ENCODE measurements around the gene ACSL5.
"Not testable (repeated sequence)": the region's sequence is repeated elsewhere in the genome, so short reads cannot be mapped to it uniquely, and the experiment has no call there.

The ACSL5 gene

GRCh38 chr10:112366992-112367391, 6.9 kb upstream of the ACSL5 start:
- H3K27ac ChIP-seq, result no peak overlapping the region
- TF ChIP-seq ZFX (IDR thresholded peaks at IDR 0.05; ENCODE audit: borderline replicate concordance) (no peak), CTCF (IDR thresholded peaks at IDR 0.05) (no peak)

GRCh38 chr10:112367516-112367915, 6.4 kb upstream of the ACSL5 start:
- TF ChIP-seq ZFX (IDR thresholded peaks at IDR 0.05; ENCODE audit: borderline replicate concordance) (no peak), CTCF (IDR thresholded peaks at IDR 0.05) (no peak)
- H3K27ac ChIP-seq, result no peak overlapping the region

GRCh38 chr10:112369495-112370423, 4.2 kb upstream of the ACSL5 start:
- no peak for TF ChIP-seq ZFX (IDR thresholded peaks at IDR 0.05; ENCODE audit: borderline replicate concordance)
- TF ChIP-seq CTCF (IDR thresholded peaks at IDR 0.05), result no peak
- no peak overlapping the region for H3K27ac ChIP-seq

GRCh38 chr10:112370424-112370819, 3.5 kb upstream of the ACSL5 start:
- TF ChIP-seq ZFX (IDR thresholded peaks at IDR 0.05; ENCODE audit: borderline replicate concordance), result no peak
- H3K27ac ChIP-seq, result no peak overlapping the region

- not testable (repeated sequence) for H3K27ac ChIP-seq
These were observed 2.6 kb upstream of the ACSL5 start for GRCh38 chr10:112371326-112371725.

GRCh38 chr10:112372182-112372810, 1.6 kb upstream of the ACSL5 start:
- H3K27ac ChIP-seq, result not testable (repeated sequence)

GRCh38 chr10:112374724-112375541, 1.0 kb downstream of the ACSL5 start:
- TF ChIP-seq CTCF (IDR thresholded peaks at IDR 0.05), result no peak
- no peak for TF ChIP-seq ZFX (IDR thresholded peaks at IDR 0.05; ENCODE audit: borderline replicate concordance)
- no peak overlapping the region for H3K27ac ChIP-seq

GRCh38 chr10:112375721-112376395, 1.9 kb downstream of the ACSL5 start:
- no peak for TF ChIP-seq ZFX (IDR thresholded peaks at IDR 0.05; ENCODE audit: borderline replicate concordance)
- no peak for TF ChIP-seq CTCF (IDR thresholded peaks at IDR 0.05)
- no peak overlapping the region for H3K27ac ChIP-seq

Measured in 22Rv1 (cell line).